GM12875 (cell line): Measurements from ENCODE around the gene HPCAL1.

Experiments
- H3K4me3 ChIP-seq: one replicate; pipeline ENCODE4 v1.5.1; 2011; ENCODE audit warnings: low read depth, low read length, control low read depth
- TF ChIP-seq, protein P1 (sequence below): IDR thresholded peaks from 2 replicates; pipeline ENCODE4 v1.5.1; 2011; ENCODE audit warnings: low read depth, mild to moderate bottlenecking, control low read depth, inconsistent platforms, low read length, moderate library complexity, borderline replicate concordance; ENCODE audit not compliant: insufficient read depth

The HPCAL1 gene

DNA sequence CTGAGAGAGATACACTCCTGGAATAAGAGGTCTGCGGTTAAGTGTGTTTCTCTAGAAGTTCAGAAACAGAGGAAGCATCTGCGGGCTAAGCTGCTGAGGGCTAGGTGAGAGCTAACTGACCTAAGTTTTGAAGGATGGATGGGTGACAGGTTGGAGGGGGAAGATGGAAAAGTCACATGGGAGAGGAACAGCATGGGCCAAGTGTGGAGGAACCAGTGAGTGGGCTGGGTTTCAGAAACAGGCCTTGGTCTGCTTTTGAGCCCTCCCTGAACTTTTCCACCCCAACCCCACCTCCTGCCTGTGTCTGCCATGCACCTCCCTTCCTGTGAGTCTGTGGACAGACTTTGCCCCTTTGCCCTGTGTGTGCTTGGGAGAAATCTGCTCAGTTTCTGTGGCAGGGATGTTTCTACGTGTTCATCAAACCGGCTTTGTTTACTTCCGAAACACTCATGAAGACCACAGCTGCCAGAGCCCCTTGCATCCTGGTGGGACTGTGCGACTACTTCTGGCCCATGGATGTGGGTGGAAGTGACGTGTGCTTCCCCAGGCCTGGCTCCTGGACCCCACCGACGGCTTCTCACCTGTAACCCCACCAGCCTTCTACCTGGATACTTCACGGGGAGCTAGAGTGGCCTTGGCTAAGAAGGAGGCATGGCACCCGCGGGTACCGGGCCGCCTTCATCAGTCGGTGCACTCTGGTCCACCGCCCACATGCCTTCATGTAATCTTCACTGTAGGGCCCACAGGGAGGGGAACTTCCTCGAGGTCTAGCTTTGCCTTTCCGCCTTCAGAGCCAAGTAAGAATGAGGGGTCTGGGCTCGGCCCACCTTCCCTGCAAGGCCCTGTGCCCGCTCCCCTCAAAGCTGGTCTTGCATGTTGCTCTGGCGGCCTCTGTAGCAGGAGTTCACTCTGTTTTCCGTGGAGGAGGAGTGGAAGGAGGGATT, 1.4 kb upstream of the HPCAL1 start:
- TF ChIP-seq, protein P1, sequence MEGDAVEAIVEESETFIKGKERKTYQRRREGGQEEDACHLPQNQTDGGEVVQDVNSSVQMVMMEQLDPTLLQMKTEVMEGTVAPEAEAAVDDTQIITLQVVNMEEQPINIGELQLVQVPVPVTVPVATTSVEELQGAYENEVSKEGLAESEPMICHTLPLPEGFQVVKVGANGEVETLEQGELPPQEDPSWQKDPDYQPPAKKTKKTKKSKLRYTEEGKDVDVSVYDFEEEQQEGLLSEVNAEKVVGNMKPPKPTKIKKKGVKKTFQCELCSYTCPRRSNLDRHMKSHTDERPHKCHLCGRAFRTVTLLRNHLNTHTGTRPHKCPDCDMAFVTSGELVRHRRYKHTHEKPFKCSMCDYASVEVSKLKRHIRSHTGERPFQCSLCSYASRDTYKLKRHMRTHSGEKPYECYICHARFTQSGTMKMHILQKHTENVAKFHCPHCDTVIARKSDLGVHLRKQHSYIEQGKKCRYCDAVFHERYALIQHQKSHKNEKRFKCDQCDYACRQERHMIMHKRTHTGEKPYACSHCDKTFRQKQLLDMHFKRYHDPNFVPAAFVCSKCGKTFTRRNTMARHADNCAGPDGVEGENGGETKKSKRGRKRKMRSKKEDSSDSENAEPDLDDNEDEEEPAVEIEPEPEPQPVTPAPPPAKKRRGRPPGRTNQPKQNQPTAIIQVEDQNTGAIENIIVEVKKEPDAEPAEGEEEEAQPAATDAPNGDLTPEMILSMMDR = no peak
- H3K4me3 ChIP-seq = no peak overlapping the region

DNA sequence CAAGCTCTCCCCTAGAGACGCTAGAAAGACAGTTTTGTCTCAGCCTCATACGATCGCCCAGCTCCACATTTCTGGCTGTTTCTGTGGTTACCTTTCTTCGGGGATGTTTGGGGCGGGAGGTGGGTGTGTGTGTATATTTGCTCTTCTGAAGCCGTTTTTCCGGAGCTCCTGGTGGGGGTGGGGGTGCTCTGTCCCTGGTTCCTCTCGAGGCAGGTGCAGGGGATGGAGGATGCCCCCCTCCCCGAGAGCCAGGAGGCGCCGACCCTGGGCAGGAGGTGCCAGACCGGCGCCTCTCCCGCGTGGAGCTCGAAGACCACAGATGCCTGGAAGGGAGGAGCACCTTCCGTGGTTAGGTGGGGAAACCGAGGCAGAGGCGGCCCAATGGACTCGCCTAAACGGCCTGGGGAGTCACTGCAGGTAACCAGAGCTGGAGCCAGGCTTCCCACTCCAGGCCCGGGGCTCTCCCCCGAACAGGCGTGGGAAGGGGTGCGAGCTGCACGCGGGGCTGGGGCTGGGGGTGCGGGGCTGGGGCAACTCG, 694 bp upstream of the HPCAL1 start:
- TF ChIP-seq, protein P1 = no peak
- H3K4me3 ChIP-seq = peak overlapping the region; percentile 45

DNA sequence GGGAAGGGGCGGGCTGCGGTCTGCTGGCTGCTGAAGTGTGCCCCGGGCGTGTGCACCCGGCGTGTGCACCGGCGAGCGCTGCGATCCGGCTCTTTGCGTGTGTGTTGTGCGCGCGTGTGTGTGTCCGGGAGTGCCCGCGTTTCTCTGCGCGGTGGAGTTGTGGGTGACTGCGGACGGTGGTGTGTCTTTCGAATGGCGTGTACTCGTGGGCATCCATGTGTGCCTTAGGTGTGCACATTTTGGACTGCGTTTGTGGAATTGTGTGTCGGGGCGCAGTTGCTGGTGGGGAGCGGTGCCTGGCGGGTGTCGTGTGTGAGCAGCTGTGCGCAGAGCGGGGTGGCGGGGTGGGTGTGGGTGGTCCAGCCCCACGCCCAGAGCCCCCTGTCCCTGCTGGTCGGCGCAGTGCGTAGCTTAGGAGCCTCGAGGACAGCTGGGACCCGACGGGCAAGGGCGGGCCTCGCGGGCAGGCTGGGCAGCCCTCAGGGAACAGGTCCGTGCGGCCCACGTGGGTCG, 533 bp downstream of the HPCAL1 start:
- peak overlapping the region; percentile 49 for H3K4me3 ChIP-seq
- TF ChIP-seq, protein P1 = no peak

DNA sequence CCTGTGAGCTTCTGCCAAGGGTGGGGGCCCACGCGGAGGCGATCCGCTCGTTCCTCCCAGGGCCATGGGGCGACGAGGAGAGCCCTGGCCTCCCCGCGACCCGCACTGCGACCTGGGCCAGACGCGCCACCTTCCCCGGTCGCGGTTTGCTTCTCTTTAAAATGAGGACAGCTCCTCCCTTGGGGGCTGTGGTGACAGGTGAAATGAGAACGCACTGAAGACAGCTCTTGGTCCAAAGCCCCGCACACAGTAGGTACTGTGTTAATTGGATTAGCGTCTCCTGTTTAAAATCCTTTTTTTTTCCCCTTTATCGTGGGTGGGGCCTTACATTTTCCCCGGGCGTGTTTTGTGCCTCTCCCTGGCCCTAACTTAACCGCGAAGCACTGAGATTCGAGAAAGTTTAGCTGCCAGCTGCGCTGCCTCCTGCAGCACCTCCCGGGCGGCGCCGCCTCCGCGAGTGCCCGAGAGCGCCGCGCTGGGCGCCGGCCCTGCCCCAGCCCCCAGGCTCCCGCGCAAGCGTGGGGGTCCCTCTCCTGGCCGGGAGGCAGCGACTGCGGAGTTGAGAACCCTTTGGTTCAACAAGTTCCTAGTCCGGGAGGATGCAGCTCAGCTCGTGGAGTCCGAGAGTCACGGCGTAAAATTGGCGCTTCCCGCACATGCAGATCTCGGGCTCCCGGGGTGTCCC, 1.1 kb downstream of the HPCAL1 start:
- TF ChIP-seq, protein P1 = no peak
- H3K4me3 ChIP-seq = no peak overlapping the region

DNA sequence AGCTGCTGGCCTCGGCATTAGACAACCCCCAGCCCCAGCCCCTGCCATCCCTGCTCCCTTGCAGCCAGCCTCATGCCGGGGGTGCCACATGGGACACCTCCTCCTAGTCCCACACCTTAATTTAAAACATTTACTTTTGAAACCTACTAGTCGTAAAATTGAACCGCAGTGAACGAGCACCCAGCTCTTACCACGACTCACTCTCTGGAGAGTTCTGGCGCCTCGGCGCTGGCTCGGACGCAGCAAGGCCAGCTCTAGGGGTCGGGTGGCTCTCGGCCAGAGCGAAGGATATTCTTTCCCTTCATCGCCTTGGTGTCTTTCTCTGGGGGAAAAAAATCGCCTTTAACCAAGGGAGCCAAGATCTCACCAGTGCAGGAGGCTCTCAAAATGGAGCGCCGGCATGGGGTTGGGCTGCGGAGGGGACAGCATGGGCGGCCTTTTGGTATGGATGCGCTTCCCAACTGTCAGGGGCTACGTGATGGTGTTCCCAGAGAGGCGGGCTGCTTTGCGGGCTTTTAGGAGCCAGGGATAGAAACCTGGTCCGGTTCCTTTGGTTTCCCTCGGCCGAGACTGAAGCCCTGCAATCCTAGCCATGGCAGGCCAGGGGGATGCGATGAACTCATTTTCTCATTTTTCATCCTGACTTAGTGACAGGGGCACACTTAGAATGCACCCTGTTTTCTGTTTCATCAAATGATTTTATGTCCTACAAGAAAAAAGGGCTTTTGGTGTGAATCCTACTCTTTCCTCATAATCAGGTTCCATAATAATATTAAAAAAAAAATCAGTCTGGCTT, 2.0 kb downstream of the HPCAL1 start:
- H3K4me3 ChIP-seq = no peak overlapping the region

DNA sequence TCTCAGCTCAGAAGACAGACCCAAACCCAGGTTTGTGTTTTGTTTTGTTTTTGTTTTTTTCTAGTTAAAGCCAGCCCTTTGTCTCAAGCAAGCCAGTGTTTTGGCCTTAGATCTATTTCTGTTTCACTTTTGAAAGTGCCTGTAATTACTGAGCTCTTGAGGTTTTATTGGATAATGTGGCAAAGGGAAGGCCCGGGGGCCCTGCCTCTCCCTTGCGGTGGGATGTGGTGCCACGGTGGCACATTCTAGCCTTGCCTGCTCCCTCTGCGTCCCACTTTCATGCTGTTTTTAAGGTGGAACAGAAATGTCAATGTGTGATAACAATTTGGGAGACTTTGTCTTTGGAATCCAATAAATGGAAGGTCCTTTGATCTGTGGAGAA, 2.5 kb downstream of the HPCAL1 start:
- no peak overlapping the region for H3K4me3 ChIP-seq

More for the DNA sequence above, 2.0 kb downstream of the HPCAL1 start:
- TF ChIP-seq, protein P1 = no peak

More for the DNA sequence above, 2.5 kb downstream of the HPCAL1 start:
- TF ChIP-seq, protein P1 = no peak
